K562 treated with DMSO at 1 percent for 24 hours (cell line): Measurements from ENCODE around the gene OLFM4. TPM values are rescaled to one million over a fixed set of nuclear protein-coding genes. Genes with fewer than 3 reads are reported as not detected.

Experiments
- total RNA-seq: library from RNA; unstranded; fragments of 300-600 nt; gene quantifications from 2 replicates; pipeline ENCODE4 v1.2.3, GENCODE V29; 2022; ENCODE audit warnings: low read depth; ENCODE audit not compliant: insufficient read depth

OLFM4 gene, protein sequence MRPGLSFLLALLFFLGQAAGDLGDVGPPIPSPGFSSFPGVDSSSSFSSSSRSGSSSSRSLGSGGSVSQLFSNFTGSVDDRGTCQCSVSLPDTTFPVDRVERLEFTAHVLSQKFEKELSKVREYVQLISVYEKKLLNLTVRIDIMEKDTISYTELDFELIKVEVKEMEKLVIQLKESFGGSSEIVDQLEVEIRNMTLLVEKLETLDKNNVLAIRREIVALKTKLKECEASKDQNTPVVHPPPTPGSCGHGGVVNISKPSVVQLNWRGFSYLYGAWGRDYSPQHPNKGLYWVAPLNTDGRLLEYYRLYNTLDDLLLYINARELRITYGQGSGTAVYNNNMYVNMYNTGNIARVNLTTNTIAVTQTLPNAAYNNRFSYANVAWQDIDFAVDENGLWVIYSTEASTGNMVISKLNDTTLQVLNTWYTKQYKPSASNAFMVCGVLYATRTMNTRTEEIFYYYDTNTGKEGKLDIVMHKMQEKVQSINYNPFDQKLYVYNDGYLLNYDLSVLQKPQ
- not detected in 2 replicates for total RNA-seq

DNA sequence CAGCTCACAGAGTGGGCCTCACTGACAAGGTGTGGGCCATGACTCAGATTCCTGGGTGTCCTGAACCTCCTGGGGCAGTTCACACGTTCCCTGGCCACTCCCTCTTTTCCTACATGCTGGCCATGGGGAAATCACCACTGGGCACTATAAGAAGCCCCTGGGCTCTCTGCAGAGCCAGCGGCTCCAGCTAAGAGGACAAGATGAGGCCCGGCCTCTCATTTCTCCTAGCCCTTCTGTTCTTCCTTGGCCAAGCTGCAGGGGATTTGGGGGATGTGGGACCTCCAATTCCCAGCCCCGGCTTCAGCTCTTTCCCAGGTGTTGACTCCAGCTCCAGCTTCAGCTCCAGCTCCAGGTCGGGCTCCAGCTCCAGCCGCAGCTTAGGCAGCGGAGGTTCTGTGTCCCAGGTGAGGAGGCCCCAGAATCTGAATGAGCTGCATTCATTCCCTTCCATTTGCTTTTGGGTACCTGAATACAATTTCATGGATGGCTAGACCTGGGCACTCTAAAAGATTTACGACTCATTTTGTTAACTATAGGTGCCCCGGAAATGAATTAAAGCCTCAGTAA is at the start of gene OLFM4:
OLFM4 (plus strand) TSS at position 177 of the 567 bp plus-strand sequence; CDS start at position 201, 24 bp downstream.

Other genes with a start within 250 kb of the OLFM4 start
- 0.58 TPM in 1 of 2 replicates, not detected in the other for gene PCDH8, start 180.2 kb upstream of the OLFM4 start, total RNA-seq